DMS53 (cell line): ENCODE measurements around the gene CPNE1.
A peak's percentile ranks its signal among the peaks of the same experiment; 100 is the strongest.
"Not testable (repeated sequence)": the region's sequence is repeated elsewhere in the genome, so short reads cannot be mapped to it uniquely, and the experiment has no call there.

Source experiments
- DNase-seq: peaks from one replicate; lab custom pipeline; 2025; lab: John Stamatoyannopoulos, UW

CPNE1 gene

DNA sequence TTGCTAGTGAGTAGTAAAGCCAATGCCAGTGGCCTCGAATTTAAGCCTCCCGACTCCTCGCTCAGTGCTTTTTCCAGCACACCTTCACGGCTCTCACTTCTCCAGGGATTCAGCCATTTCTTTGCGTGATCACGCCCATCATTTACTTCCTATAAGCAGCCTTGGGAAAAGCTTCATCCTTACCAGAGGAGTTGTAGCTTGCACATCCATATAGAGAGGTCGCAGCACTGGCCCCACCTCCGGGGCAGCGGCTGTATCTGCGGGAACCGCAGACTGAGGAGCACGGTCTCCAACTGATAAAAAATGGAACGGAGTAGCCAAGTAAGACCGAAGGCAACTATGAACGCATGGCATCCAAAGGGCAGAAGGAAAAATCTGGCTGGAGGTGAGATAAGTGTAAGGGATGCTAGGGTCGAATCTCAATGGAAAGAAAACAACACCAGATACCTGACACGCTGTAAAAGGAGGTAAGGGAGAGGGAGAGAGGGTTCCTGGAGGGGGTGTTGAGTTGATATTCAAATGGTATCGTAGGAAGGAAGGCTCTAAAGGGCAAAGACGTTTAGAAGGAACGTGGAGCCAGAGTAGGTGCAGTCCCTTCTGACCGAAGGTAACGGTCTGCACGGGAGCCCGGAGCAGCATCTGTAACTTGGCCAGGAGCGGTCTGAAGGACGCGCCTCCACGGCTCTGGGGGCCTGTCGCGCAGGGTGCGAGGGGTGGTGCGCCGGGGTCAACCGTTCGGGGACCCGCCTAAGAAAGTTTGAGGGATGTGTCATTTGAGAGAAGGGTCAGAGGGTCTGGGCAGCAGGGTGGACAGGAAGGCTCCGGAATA, 33.8 kb upstream of the CPNE1 start:
- DNase-seq = peak; percentile 63

DNA sequence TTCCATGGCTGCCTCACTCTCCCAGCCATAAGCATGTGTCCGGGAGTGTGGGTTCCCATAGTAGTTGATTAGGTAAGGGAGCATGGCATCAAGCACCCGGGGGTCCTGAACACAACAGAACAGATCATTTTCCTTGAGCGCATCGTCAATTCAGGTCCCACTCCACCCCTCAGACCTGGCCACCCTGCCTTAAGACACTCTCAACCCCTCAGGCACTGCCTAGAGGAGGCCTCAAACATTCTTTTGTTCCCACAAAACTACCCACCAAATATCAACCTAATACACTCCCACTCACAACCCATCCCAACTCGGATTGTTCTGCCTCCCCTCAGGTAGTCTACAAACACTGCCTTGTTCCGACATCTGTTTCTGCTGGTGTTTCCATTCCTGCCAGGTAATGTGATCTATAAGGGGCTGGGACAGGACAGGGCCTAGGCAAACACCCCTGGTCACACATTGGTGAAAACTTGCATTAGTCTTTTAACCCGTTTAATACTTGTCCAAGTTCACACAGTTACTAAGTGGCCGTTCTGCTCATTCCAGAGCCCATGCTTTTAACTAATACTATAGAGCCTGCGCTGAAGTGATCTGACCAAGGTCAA, 33.1 kb upstream of the CPNE1 start:
- no peak for DNase-seq

- no peak for DNase-seq
Observed at GRCh38 chr20:35695978-35696377, 31.3 kb upstream of the CPNE1 start.

DNA sequence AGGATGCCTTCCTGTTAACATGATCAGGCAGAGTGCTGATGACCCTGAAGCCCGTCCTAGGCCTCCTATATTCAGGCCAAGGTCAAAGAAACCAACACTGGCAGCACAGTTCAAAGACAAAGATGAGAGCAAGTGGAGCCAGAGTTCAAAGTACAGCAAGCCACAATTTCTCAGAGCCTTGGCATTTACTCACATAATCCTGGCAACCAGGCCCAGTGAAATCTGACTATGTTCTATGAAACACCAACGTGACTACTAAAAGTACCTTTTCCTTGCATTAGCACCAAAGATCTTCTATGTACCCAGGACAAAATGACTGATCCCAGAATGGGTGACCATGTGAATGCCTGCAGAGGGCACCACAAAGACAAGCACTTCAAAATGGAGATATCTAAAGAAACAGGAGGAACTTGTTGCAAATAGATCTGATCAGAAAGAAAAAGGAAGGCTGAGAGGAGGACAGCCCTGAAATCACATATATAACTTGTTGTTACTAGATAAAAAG, 30.6 kb upstream of the CPNE1 start:
- DNase-seq = no peak

GRCh38 chr20:35690265-35690664, 25.6 kb upstream of the CPNE1 start:
- no peak for DNase-seq

DNA sequence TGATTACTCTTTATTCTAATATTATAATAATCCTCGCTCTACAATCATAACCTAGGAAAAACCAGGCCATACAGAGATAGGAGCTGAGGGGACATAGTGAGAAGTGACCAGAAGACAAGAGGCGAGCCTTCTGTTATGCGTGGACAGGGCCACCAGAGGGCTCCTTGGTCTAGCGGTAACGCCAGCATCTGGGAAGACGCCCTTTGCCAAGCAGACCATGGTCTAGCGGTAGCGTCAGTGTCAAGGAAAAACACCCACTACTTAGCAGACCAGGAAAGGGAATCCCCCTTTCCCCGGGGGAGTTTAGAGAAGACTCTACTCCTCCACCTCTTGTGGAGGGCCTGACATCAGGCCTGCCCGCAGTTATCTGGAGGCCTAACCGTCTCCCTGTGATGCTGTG, 22.2 kb upstream of the CPNE1 start:
- peak; percentile 40 for DNase-seq

- not testable (repeated sequence) for DNase-seq
Observed at GRCh38 chr20:35685368-35685767, 20.7 kb upstream of the CPNE1 start.

DNA sequence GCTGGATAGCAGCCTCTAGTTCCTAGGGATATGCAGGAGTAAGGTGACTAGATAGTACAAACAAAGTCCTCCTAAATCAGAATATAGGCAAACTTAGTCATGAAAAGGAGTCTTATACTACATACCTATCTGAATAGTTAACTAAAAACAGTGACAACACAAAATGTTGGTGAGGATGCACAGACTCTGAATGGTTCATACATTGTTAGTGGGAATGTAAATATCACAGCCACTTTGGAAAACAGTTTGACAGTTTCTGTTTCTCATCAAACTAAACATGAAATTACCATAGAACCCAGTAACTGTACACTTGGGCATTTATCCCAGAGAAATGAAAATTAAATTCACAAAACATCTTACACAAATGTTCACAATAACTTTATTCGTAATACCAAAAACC, 17.3 kb upstream of the CPNE1 start:
- DNase-seq = no peak

GRCh38 chr20:35680452-35681183, 15.9 kb upstream of the CPNE1 start:
- DNase-seq = no peak

- DNase-seq = no peak
Observed at GRCh38 chr20:35674921-35675320, 10.2 kb upstream of the CPNE1 start.

GRCh38 chr20:35673884-35674283, 9.2 kb upstream of the CPNE1 start:
- DNase-seq = no peak

- DNase-seq = no peak
Observed at GRCh38 chr20:35669681-35670080, 5.0 kb upstream of the CPNE1 start.

GRCh38 chr20:35669221-35669620, 4.5 kb upstream of the CPNE1 start:
- DNase-seq = no peak

DNA sequence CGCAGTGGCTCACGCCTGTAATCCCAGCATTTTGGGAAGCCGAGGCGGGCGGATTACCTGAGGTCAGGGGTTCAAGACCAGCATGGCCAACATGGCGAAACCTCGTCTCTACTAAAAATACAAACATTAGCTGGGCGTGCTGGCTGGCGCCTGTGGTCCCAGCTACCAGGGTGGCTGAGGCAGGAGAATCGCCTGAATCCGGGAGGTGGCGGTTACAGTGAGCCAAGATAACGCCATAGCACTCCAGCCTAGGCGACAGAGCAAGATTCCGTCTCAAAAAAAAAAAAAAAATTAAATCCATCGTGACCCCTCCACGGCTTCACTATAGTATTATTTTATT, 1.2 kb upstream of the CPNE1 start:
- DNase-seq = no peak

DNA sequence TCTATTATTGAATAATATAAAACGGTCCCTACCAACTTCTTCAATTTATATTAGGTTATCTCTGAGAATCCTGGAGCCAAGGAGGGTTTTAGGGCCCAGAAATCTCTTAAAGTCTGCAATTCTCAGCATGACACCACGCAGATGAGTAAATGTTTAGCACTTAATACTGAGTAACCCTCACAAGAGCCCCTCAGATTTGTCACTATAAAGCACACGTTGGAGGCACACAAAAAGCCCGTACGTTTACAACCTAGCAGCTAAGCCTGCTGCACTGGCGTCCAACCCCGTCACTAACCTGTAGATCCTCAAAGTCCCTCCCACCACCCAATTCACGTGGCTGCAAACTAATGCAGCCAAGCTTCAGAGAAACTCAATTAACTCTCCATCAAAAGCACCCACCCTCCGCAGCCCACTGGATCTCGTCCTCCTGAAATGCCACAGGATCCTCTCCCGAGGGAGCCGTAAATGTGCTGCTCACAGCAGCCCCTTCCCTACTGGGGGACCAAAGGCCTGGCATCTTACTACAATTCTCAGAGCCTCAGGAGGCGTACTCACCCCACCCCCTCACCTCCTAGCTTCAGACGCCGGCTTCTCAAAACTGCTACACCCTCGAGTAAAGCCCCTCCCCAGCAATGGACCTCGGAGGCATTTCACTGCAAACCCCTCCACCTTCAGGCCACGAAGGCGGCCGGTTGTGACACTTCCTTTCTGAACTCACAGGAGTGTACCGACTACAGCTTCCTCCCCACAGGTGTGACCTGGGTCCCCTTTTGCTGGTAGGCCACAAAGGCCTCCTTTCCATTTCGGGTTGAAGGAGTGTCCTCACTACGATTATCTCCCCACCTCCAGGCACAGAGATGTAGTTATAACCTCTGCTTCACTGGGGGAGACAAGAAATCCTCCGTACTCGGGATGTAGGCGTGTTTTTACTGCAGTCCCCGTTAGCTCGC, 909 bp downstream of the CPNE1 start:
- DNase-seq = peak; percentile 72

DNA sequence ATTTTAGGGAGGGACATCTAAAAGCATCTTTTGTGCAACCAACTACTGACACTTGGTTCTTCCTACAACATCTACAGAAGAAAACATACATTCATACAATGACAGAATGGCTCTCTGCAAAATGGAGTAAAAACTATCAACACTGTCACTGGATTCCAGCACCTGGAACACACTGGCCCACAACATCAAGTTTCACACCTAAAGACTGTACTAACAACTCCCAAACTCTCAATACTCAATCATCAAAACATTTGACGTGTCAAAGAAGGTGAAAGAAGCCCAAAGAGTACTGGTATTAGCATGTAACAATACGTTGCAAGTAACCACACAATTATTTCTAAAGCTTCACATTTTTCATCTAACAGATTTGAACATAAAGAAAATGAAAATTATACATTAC, 2.1 kb downstream of the CPNE1 start:
- no peak for DNase-seq

- no peak for DNase-seq
Observed at GRCh38 chr20:35661908-35662307, 2.8 kb downstream of the CPNE1 start.

DNA sequence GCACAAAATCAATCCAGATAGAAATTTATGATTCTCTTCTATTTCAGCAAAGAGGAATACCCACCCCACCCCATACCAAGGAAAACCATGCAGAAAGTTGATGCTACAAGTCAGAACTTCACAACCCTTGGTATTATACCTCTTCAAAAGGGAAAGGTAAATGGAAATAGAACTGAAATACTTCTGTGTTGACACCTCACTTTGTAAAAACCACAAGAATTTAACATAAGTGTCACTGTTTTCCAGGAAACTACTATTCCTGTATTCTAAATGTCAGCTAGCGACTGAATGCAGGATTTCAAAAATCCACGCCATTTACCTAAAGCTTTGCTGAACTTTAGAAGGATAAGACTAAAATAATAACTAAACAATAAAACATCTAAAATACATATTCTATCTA, 3.6 kb downstream of the CPNE1 start:
- DNase-seq = no peak

- DNase-seq = no peak
Observed at GRCh38 chr20:35660122-35660937, 4.4 kb downstream of the CPNE1 start.

- DNase-seq = peak; percentile 47
Observed at GRCh38 chr20:35657271-35657670, 7.4 kb downstream of the CPNE1 start.

DNA sequence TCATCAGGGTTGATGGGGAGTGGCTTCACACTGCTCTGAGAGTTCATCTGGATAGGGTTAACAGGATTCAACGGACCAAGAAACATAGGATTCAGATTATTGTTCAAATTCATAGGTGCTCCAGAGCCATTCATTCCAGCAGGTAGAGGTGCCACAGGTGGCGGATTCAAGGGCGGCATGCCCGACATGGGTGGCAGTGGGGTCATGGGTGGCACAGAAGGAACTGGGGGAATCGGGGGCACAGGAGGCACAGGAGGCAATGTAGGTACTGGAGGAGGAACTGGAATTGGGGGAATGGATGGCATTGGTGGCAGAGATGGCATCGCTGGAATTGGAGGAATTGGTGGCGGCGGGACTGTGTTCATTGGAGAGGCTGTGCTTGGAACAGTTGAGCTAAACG, 10.3 kb downstream of the CPNE1 start:
- no peak for DNase-seq
